HG03432 (cell line): ENCODE results near the gene TASL.
"Not testable (repeated sequence)": the region's sequence is repeated elsewhere in the genome, so short reads cannot be mapped to it uniquely, and the experiment has no call there.

Experiments used
- ATAC-seq: cut with Tn5 transposase; IDR thresholded peaks from one replicate; pipeline ENCODE4 v1.9.1; 2021; ENCODE audit warnings: mild to moderate bottlenecking, moderate library complexity; ENCODE audit not compliant: unreplicated experiment

Gene TASL

DNA sequence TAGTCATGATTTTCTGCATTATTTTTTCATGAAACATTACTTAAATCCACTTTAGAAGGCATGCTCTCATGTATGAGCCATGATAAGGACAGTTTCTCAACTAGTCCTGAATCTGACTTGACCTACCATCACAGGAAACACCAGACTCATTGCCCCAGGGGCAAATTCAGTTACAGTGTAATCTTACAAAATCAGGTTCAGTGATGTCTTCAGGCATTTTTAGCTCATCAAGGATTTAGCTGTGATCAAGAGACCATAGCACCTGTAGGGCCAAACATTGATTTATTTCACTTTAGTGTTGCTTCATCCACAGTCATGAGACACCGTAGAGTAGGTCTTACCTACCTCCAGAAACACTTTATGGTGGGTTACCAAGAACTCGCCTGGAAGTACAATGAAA is 3.1 kb upstream of the TASL start:
- no peak for ATAC-seq

DNA sequence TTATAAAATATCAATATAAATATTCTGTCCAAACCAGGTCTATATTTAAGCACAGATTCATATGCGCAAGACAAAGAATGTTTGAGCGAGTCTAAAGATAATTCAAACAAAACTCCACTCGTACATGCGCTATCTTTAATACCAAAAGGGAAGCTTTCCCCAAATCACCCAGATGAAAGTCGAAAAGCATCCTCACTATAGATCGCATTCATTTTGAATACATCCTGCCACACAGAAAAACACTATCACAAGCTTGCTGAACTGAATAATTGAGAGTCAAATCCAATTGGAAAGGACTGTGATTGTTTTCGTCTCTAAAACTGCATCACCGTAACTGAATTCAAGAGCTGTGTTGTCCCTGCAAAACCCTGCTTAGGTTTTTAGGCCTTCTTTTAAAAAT is 685 bp downstream of the TASL start:
- ATAC-seq, result no peak

DNA sequence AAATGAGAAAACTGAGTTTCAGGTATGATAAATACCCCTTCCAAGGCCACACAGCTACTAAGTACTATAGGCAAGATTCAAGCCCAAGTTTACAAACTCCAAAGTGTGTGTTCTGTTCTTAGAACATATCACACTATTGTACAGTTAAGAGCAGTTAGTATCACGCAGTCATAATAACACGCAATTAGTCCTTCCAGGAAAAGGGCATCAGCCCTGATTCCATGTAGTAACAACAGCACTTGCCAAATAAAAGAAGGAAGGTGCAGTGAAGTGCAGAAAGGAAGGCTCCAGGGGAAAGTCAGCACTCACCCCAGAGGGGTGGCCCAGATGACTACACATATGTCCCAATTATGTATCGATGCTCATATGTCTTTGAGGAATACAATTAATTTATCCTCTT is 4.4 kb downstream of the TASL start:
- no peak for ATAC-seq

DNA sequence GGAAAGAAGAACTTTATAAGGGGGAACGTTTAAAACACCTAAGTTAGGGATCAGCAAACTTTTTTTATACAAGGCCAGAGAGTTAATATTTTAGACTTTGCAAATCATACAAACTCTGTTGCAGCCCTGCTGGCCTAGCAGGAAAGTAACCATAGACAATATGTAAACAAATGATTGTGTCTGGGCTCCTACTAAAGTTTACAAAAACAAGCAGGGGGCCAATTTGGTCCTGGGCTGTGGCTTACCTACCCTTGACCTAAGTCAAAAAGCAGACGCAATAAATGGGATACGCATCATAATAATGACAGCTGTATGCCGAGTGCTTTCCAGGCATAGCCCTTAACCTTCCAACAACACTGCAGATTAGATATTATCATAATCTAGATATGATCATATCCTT is 4.9 kb downstream of the TASL start:
- ATAC-seq, result no peak

DNA sequence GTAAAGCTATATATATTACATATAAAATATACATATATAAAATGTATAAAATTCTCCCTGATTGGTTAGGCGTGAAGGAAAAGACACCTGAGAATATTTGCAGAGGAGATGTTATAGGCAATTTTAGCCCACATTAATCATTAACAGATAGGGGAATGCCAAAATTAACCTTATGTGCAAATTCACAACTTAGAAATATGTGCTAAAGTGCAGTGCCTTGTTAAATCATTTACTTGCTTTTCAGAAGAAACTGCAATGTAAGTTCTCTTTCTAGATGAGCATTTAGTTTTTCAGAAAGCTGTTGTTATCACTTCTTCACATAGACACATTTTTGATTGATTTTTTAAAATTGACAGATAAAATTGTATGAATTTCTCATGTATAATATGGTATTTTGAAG is 5.6 kb downstream of the TASL start:
- ATAC-seq, result peak; percentile 36

DNA sequence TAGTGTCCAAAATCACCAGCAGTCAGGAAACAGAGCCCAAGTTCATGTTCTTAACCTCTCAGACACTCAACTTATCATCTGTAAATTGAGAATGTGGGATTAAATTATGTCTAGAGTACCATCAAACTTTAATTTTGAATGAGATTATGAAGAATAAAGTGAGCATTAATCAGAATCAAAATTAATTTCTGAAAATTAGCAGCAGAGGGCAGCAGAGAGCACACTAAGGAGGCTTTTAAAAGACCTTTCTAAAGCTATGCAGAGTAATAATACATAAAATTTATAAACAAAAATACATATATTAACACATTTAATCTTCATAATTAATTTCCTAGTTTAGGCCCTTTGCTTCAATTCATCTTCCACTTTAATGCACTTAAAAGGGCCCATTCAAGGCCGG is 7.1 kb downstream of the TASL start:
- ATAC-seq, result no peak

DNA sequence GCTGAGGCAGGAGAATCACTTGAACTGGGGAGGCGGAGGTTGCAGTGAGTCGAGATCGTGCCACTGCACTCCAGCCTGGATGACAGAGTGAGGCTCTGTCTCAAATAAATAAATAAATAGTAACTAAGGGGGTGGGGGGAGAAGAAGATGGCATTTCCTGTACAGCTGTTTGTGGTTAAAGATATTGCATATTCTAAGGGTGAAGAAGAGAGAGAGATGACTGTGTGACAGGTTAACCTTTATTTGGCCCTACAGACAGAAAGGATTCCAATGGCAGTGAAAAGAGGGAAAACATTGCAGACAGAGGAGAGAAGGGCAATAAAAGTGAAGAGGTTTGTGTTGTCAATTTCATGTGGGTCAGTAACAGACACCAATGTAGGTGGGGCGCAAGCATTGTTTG is 9.4 kb downstream of the TASL start:
- peak; percentile 90 for ATAC-seq

DNA sequence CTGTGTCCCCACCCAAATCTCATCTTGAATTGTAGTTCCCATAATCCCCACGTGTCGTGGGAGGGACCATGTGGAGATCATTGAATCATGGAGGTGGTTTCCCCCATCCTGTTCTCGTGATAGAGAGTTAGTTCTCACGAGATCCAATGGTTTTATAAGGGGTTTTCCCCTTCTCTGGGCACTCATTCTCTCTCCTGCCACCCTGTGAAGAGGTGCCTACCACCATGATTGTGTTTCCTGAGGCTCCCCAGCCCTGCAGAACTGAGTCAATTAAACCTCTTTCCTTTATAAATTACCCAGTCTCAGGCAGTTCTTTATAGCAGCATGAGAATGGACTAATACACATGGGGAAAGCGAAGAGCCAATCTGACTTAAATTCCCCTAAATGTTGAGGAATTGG is 14.5 kb downstream of the TASL start:
- ATAC-seq, result not testable (repeated sequence)

DNA sequence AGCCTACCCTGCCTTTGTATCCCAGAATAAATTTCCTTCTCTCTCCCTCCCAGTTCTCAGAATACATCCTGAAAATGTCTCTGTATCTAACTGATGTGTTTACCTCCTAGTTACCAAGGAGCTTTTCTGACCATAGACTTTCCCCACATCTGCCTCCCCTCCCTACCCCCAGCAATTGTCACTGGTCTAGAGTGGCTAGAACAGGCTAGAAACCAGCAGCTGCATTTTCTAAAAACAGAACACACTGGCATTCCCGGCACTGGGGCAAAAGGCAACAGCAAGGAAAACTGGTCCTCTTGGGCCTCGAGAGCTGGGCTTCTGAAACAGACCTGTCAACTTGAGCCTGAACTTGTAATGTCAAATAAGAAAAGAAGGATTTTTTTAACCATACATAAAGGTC is 16.4 kb downstream of the TASL start:
- ATAC-seq, result no peak

DNA sequence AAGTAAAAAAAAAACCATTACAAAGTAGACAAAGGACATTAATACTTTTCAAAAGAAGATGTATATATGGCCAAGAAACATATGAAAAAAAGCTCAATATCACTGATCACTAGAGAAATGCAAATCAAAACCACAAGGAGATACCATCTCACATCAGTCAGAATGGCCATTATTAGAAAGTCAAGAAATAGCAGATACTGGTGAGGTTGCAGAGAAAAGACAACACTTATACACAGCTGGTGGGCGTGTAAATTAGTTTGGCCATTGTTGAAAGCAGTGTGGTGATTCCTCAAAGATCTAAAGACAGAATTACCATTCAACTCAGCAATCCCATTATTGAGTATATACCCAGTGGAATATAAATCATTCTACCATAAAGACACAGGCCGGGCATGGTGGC is 39.3 kb downstream of the TASL start:
- no peak for ATAC-seq

DNA sequence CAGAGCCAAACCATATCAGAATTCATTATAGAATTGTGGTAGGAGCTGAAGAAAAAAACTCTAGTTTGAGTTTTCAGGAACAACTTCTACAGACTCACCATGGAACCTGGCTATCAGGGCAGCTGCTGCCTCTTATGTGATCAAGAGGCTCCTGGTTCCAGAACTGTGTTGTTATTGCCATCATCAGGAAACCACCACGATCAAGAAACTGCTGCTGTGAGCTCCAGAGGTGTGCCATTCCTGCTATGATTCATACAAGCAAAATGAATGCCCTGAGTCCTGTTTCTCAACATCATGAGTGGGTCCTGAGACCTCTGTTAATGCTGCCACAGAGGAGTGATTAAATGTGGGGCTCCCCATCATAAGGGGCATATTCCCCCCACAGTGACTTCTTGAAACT is 43.7 kb downstream of the TASL start:
- peak; percentile 52 for ATAC-seq

DNA sequence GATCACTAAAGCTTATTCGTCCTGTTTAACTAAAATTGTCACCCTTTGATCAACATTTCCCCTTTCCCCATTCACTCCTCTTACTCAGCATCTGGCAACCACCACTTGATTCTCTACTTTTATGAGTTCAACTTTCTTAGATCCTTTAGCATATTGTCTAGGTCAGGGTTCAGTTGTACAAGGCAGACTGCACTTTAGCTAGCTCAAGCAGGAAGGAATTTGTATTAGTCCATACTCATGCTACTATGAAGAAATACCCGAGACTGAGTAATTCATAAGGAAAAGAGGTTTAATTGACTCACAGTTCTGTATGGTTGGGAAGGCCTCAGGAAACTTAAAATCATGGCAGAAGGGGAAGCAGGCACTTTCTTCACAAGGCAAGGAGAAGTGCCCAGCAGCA is 44.3 kb downstream of the TASL start:
- no peak for ATAC-seq

DNA sequence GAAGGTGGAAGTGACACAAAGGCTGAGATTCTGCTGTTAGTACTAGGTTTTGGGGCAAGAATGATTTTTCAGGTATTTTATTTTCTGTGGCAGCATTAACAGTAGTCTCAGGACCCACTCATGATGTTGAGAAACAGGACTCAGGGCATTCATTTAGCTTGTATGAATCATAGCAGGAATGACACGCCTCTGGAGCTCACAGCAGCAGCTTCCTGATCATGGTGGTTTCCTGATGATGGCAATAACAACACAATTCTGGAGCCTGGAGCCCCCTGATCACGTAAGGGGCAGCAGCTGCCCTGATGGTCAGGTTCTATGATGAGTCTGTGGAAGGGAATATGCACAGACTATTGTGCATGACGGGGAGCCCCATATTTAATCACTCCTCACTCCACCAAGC is 47.0 kb downstream of the TASL start:
- ATAC-seq, result no peak

DNA sequence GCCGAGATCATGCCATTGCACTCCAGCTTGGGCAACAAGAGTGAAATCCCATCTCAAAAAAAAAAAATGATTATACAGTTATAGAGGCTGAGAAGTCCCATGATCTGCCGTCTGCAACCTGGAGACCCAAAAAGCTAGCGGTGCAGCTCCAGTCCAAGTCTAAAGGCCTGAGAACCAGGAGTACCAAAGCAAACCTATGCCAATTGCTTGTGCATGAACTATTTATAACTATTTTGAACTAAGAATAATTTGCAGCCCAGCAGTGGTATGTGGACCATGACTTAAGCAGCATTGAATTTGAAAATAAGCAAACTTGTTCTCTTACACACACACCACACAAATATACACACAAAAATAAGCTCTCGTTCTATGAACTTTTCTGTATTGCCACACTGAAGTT is 51.8 kb downstream of the TASL start:
- no peak for ATAC-seq

DNA sequence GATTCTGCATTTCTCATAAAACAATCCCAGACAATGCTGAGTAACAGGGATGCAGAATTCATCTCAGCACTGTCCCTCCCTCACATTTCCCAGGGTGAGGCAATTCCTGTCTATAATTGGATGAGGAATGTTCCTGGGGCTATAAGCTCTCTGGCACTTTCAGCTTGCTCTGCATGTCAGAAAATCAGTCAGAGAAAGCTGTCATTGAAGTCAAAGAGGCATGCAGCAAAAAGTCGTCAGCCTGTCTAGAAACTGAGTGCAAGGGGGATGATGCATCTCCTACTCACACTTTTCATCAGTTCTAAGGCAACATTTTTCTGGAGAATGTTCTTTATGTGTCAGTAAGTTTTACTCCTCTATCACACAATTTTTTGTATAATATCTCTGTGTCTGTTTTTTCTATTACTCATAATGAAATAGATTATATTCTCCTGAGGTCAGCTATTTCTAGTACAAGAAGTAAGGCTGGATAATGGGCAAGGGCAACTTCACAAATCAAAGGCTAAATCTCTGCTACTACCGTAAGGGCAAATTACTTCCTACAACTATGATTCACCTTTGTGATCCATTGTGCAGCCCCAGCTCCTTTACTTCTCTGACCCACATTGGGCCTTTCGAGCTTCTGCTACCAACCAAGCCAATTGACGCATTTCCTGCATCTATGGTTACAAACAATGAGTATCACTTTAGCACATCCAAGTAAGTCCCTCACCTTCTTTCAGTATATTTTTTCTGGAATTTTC is 56.0 kb downstream of the TASL start:
- ATAC-seq, result no peak

DNA sequence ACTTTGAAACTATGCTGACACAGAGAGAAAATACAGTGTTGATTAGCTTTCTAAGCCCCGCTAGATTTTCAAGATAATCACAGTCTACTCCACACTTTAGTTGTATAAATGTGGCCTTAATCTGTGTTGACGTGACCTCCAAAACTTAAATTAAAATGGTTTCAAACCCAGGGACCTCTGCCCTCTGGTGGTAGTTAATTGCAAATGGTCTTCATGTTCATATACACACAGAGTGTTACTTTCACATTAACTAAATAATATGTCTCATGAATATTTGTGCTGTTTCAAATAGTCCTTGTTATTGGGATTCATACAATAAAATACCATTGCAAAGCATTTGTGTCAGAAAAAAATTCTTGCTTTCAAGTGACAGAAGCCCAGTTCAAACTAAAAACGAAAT is 64.3 kb downstream of the TASL start:
- peak; percentile 55 for ATAC-seq
